ENCODE measurements around the gene WDFY4. TPM values are rescaled to one million over a fixed set of nuclear protein-coding genes. Genes with fewer than 3 reads are reported as not detected.

Gene WDFY4
- total RNA-seq, 4 donors from 2014 or later, result 1.6 to 5.1 (median 3.0) TPM

- Histone ChIP-seq H3K27me3 (peaks cover 17% of the 10 kb centered on the region), H3K36me3 (no peaks in the 10 kb centered on the region), H3K9me3 (no peaks in the 10 kb centered on the region), H3K27ac (no peak overlapping the region), H3K4me3 (no peak overlapping the region), H3K4me1 (no peaks in the 10 kb centered on the region)
- WGBS, 2 donors (ENCODE audit: low coverage in 1 of 2), result 38 to 44% methylated on average over 1 to 3 of the region's 4 CpGs
- no peak for TF ChIP-seq CTCF (IDR thresholded peaks at IDR 0.05)
- no peak for TF ChIP-seq POLR2A (IDR thresholded peaks at IDR 0.05)
- no peak for TF ChIP-seq POLR2AphosphoS5 (IDR thresholded peaks at IDR 0.05)
- TF ChIP-seq EP300 (IDR thresholded peaks at IDR 0.05), result no peak
- ATAC-seq, result no peak
These were observed 199.0 kb downstream of the WDFY4 start for GRCh38 chr10:48883701-48884100.

- ATAC-seq, result no peak
- Histone ChIP-seq H3K27me3 (peaks cover 17% of the 10 kb centered on the region), H3K36me3 (no peaks in the 10 kb centered on the region), H3K4me3 (no peak overlapping the region), H3K4me1 (no peaks in the 10 kb centered on the region), H3K9me3 (no peaks in the 10 kb centered on the region), H3K27ac (no peak overlapping the region)
- WGBS, 2 donors (ENCODE audit: low coverage in 1 of 2), result 75 to 78% methylated on average over 6 to 9 of the region's 9 CpGs
- TF ChIP-seq POLR2A (IDR thresholded peaks at IDR 0.05) (no peak), EP300 (IDR thresholded peaks at IDR 0.05) (no peak), POLR2AphosphoS5 (IDR thresholded peaks at IDR 0.05) (no peak), CTCF (IDR thresholded peaks at IDR 0.05) (no peak)
These were observed 199.7 kb downstream of the WDFY4 start for GRCh38 chr10:48884179-48885045.

GRCh38 chr10:48885376-48885775, 200.7 kb downstream of the WDFY4 start:
- ATAC-seq, result no peak
- no peak overlapping the region for H3K27ac ChIP-seq
- H3K4me1 ChIP-seq, result no peaks in the 10 kb centered on the region
- peaks cover 9% of the 10 kb centered on the region for H3K27me3 ChIP-seq
- H3K4me3 ChIP-seq, result no peak overlapping the region
- no peaks in the 10 kb centered on the region for H3K9me3 ChIP-seq
- TF ChIP-seq CTCF (IDR thresholded peaks at IDR 0.05) (peak in 2 of 4 experiments; percentile 16 to 31), EP300 (IDR thresholded peaks at IDR 0.05) (no peak)
- H3K36me3 ChIP-seq, result no peaks in the 10 kb centered on the region
- WGBS, 2 donors (ENCODE audit: low coverage in 1 of 2), result 33 to 36% methylated on average over 2 of the region's 2 CpGs

- WGBS, 2 donors (ENCODE audit: low coverage in 1 of 2), result 40 to 75% methylated on average over 1 of the region's 1 CpG
These were observed 203.3 kb downstream of the WDFY4 start for GRCh38 chr10:48887982-48888381.

More at GRCh38 chr10:48887982-48888381, 203.3 kb downstream of the WDFY4 start:
- H3K4me1 ChIP-seq, result no peaks in the 10 kb centered on the region
- H3K4me3 ChIP-seq, result no peak overlapping the region
- ATAC-seq, result no peak
- no peaks in the 10 kb centered on the region for H3K9me3 ChIP-seq
- H3K36me3 ChIP-seq, result no peaks in the 10 kb centered on the region
- TF ChIP-seq POLR2AphosphoS5 (IDR thresholded peaks at IDR 0.05) (no peak), EP300 (IDR thresholded peaks at IDR 0.05) (no peak), POLR2A (IDR thresholded peaks at IDR 0.05) (no peak), CTCF (IDR thresholded peaks at IDR 0.05) (no peak)
- peaks cover 2% of the 10 kb centered on the region for H3K27me3 ChIP-seq
- no peak overlapping the region for H3K27ac ChIP-seq

All from gastroesophageal sphincter (tissue), 4 donors.